ENCODE measurements around the gene PDE4B. TPM values are rescaled to one million over a fixed set of nuclear protein-coding genes. Genes with fewer than 3 reads are reported as not detected.

Gene PDE4B
- total and polyA plus RNA-seq, 2 of the 13 experiments (the other 11 are each of a cell fraction or from before 2014, with no cell fraction given): not detected

DNA sequence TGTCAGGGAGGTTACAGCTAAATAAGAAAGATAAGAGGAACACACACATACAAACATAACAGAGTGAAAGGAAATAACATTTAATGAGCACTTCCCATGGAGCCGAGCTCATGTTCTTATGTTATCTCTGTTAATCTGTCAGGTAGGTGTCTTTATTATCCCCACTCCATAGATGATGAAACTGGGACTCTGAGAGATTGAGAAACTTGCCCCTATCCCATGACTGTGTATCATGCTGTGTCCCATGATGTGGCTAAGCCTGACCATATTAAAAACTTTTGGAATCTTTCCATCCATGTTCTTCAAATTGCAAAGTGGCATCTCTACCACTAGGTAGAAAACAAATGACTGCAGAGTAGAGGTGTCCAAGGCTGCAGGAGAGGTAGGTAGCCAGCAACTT, 456.1 kb downstream of the PDE4B start:
- intact Hi-C loops (cut with micrococcal nuclease; ENCODE audit: unreplicated experiment): no loop called here
- CTCF ChIA-PET (ENCODE audit: low intra/inter-chr PET ratio, low total read pairs): no interaction called here

More for the DNA sequence above, 456.1 kb downstream of the PDE4B start:
- Histone ChIP-seq H2AFZ (ENCODE audit: low read length) (no peak overlapping the region), H3K36me3 (replicated peaks in 1 of 2; ENCODE audit: control insufficient read depth in 1 of 2, insufficient read depth in 2 of 2, low read length in 2 of 2) (no peaks in the 10 kb centered on the region), H3K4me3 (replicated peaks in 1 of 3; ENCODE audit: insufficient read depth in 1 of 3, low read depth in 2 of 3, low read length in 3 of 3) (no peak overlapping the region), H3K79me2 (ENCODE audit: insufficient read depth, low read length) (no peaks in the 10 kb centered on the region), H4K20me1 (ENCODE audit: insufficient read depth, low read length) (no peaks in the 10 kb centered on the region), H3K27me3 (ENCODE audit: control insufficient read depth in 1 of 2, insufficient read depth in 2 of 2, low read length in 2 of 2) (no peaks in the 10 kb centered on the region; a peak in 1 of 5 replicates), H3K4me2 (ENCODE audit: low read depth, low read length) (no peak overlapping the region), H3K9me3 (ENCODE audit: low read length) (no peaks in the 10 kb centered on the region), H3K27ac (ENCODE audit: extremely low read length, insufficient read depth, low read length) (no peak overlapping the region), H3K9ac (ENCODE audit: insufficient read depth, low read depth, low read length) (no peak overlapping the region), H3K4me1 (ENCODE audit: insufficient read depth, low read length) (no peaks in the 10 kb centered on the region)
- in situ Hi-C loops (cut with HindIII; ENCODE audit: extremely low pct_ligation_motif_present, low pct_unique_long_range_greater_than_20kb): no loop called here
- POLR2A ChIA-PET: no interaction called here
- 0% methylated on average over 1 of the region's 1 CpG for WGBS (ENCODE audit: low lambda C conversion rate)
- BruUV-seq (replicated peaks): no TSS peak
- no peak for DNase-seq (ENCODE audit: low spot score)
- TF ChIP-seq ZNF350 (CRISPR knock-in tag; IDR thresholded peaks at IDR 0.05; ENCODE audit: borderline replicate concordance, low read depth) (no peak), ZNF460 (CRISPR knock-in tag; IDR thresholded peaks at IDR 0.05; ENCODE audit: borderline replicate concordance) (no peak)
- TF ChIP-seq, protein P1, sequence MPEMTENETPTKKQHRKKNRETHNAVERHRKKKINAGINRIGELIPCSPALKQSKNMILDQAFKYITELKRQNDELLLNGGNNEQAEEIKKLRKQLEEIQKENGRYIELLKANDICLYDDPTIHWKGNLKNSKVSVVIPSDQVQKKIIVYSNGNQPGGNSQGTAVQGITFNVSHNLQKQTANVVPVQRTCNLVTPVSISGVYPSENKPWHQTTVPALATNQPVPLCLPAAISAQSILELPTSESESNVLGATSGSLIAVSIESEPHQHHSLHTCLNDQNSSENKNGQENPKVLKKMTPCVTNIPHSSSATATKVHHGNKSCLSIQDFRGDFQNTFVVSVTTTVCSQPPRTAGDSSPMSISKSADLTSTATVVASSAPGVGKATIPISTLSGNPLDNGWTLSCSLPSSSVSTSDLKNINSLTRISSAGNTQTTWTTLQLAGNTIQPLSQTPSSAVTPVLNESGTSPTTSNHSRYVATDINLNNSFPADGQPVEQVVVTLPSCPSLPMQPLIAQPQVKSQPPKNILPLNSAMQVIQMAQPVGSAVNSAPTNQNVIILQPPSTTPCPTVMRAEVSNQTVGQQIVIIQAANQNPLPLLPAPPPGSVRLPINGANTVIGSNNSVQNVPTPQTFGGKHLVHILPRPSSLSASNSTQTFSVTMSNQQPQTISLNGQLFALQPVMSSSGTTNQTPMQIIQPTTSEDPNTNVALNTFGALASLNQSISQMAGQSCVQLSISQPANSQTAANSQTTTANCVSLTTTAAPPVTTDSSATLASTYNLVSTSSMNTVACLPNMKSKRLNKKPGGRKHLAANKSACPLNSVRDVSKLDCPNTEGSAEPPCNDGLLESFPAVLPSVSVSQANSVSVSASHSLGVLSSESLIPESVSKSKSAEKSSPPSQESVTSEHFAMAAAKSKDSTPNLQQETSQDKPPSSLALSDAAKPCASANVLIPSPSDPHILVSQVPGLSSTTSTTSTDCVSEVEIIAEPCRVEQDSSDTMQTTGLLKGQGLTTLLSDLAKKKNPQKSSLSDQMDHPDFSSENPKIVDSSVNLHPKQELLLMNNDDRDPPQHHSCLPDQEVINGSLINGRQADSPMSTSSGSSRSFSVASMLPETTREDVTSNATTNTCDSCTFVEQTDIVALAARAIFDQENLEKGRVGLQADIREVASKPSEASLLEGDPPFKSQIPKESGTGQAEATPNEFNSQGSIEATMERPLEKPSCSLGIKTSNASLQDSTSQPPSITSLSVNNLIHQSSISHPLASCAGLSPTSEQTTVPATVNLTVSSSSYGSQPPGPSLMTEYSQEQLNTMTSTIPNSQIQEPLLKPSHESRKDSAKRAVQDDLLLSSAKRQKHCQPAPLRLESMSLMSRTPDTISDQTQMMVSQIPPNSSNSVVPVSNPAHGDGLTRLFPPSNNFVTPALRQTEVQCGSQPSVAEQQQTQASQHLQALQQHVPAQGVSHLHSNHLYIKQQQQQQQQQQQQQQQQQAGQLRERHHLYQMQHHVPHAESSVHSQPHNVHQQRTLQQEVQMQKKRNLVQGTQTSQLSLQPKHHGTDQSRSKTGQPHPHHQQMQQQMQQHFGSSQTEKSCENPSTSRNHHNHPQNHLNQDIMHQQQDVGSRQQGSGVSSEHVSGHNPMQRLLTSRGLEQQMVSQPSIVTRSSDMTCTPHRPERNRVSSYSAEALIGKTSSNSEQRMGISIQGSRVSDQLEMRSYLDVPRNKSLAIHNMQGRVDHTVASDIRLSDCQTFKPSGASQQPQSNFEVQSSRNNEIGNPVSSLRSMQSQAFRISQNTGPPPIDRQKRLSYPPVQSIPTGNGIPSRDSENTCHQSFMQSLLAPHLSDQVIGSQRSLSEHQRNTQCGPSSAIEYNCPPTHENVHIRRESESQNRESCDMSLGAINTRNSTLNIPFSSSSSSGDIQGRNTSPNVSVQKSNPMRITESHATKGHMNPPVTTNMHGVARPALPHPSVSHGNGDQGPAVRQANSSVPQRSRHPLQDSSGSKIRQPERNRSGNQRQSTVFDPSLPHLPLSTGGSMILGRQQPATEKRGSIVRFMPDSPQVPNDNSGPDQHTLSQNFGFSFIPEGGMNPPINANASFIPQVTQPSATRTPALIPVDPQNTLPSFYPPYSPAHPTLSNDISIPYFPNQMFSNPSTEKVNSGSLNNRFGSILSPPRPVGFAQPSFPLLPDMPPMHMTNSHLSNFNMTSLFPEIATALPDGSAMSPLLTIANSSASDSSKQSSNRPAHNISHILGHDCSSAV (CRISPR knock-in tag; IDR thresholded peaks at IDR 0.05; ENCODE audit: borderline replicate concordance): no peak
- FAIRE-seq: no peak
- ATAC-seq: no peak

Data from HepG2 (cell line).